Keratinocyte (primary cell): ENCODE results near the gene CELF2. TPM values are rescaled to one million over a fixed set of nuclear protein-coding genes. Genes with fewer than 3 reads are reported as not detected.

ENCODE experiments used
- DNase-seq: peaks from one replicate; pipeline ENCODE4 v3.0.0-alpha.2; 2011; ENCODE audit warnings: low read depth, missing footprints, low spot score
- FAIRE-seq: peaks from 2 replicates; lab custom pipeline; 2011; peaks lifted over from hg19 to GRCh38; lab: Jason Lieb, UNC
- H2AFZ ChIP-seq: 2 replicates; pipeline ENCODE4 v1.6.0; 2012; ENCODE audit warnings: low read length, control low read depth, inconsistent platforms; ENCODE audit not compliant: control insufficient read depth
- H3K27ac ChIP-seq: 2 replicates; pipeline ENCODE4 v1.5.1; 2011; ENCODE audit warnings: low read length; ENCODE audit not compliant: control insufficient read depth, insufficient read depth
- H3K27me3 ChIP-seq: 3 replicates; pipeline ENCODE4 v1.6.0; 2011; ENCODE audit warnings: low read length; ENCODE audit not compliant: control insufficient read depth, insufficient read depth; ENCODE audit errors: extremely low read depth
- H3K36me3 ChIP-seq, 2 experiments: 2 replicates in 1 of 2; 3 replicates in 1 of 2; pipeline ENCODE4 v1.5.1; 2011; ENCODE audit warnings: low read length in 2 of 2, mild to moderate bottlenecking in 1 of 2; ENCODE audit not compliant: control insufficient read depth in 2 of 2, insufficient read depth in 2 of 2; ENCODE audit errors: extremely low read depth in 1 of 2
- H3K4me1 ChIP-seq: 3 replicates; pipeline ENCODE4 v1.5.1; 2011; ENCODE audit warnings: low read length; ENCODE audit not compliant: control insufficient read depth, insufficient read depth; ENCODE audit errors: extremely low read depth
- H3K4me2 ChIP-seq: 3 replicates; pipeline ENCODE4 v1.6.0; 2011; ENCODE audit warnings: low read depth, low read length; ENCODE audit not compliant: control insufficient read depth, insufficient read depth; ENCODE audit errors: extremely low read depth
- H3K4me3 ChIP-seq, 3 experiments: fragments of 200-600 bp in 1 of 3; sonication (generic) in 1 of 3; 2 replicates in 2 of 3; 3 replicates in 1 of 3; pipeline ENCODE4 v1.5.1; 2011 to 2016; ENCODE audit warnings: low read length in 3 of 3, mild to moderate bottlenecking in 3 of 3, control low read depth in 2 of 3, inconsistent platforms in 1 of 3, low read depth in 1 of 3, mixed read lengths in 1 of 3, mixed run types in 1 of 3, moderate library complexity in 1 of 3; ENCODE audit not compliant: control insufficient read depth in 2 of 3, insufficient read depth in 2 of 3; ENCODE audit errors: extremely low read depth in 1 of 3
- H3K79me2 ChIP-seq: 2 replicates; pipeline ENCODE4 v1.6.0; 2012; ENCODE audit warnings: low read length; ENCODE audit not compliant: control insufficient read depth, insufficient read depth
- H3K9ac ChIP-seq: 3 replicates; pipeline ENCODE4 v1.6.0; 2011; ENCODE audit warnings: low read length; ENCODE audit not compliant: control insufficient read depth, insufficient read depth; ENCODE audit errors: extremely low read depth
- H3K9me1 ChIP-seq: 3 replicates; pipeline ENCODE4 v1.6.0; 2011; ENCODE audit warnings: low read length; ENCODE audit not compliant: control insufficient read depth, insufficient read depth; ENCODE audit errors: extremely low read depth
- H3K9me3 ChIP-seq: 2 replicates; pipeline ENCODE4 v1.5.1; 2012; ENCODE audit warnings: low read depth, low read length; ENCODE audit not compliant: control insufficient read depth
- H4K20me1 ChIP-seq: 3 replicates; pipeline ENCODE4 v1.6.0; 2011; ENCODE audit warnings: low read length; ENCODE audit not compliant: control insufficient read depth, insufficient read depth; ENCODE audit errors: extremely low read depth
- CTCF ChIP-seq, 3 experiments: IDR thresholded peaks in 1 of 3; conservative IDR thresholded peaks in 1 of 3; optimal IDR thresholded peaks in 1 of 3; 2 replicates in 2 of 3; 3 replicates in 1 of 3; pipeline versions ENCODE3 to v1.5.1; 2011; ENCODE audit warnings: low read length in 3 of 3, mild to moderate bottlenecking in 3 of 3, moderate library complexity in 2 of 3, control low read depth in 1 of 3, inconsistent platforms in 1 of 3; ENCODE audit not compliant: insufficient read depth in 2 of 3; ENCODE audit errors: extremely low read depth in 1 of 3
- EZH2 ChIP-seq: IDR thresholded peaks from one replicate; pipeline ENCODE4 v1.6.1; 2012; ENCODE audit warnings: inconsistent platforms, mild to moderate bottlenecking, low read length, moderate library complexity
- dilution Hi-C: fragments of 300-500 bp; cut with MboI; formaldehyde crosslinking; loops from one replicate; pipeline ENCODE4 v1.7.0; 2020; ENCODE audit warnings: low sequenced_read_pairs; ENCODE audit not compliant: extremely low pct_ligation_motif_present
- polyA plus RNA-seq, 5 experiments: library from polyadenylated mRNA; depleted of rRNA in 3 of 5; stranded (reverse) in 3 of 5; stranded (forward) in 1 of 5; unstranded in 1 of 5; fragments of >200 nt; gene quantifications; 1 replicate in 1 of 5; 2 replicates in 3 of 5; 3 replicates in 1 of 5; pipeline versions ENCODE4 v1.2.1 to v1.2.3, GENCODE V29; 2011 to 2012; ENCODE audit warnings: missing spikeins in 2 of 5, low read depth in 1 of 5, low replicate concordance in 1 of 5

The CELF2 gene
- polyA plus RNA-seq, 1 donor (not counting 4 experiments of a cell fraction or from before 2014, with no cell fraction given), result 9.8 TPM

- FAIRE-seq (no peak), DNase-seq (no peak)
- Histone ChIP-seq H3K4me2 (no peak overlapping the region), H3K4me3 (no peak overlapping the region), H2AFZ (no peak overlapping the region), H3K9ac (no peak overlapping the region), H3K9me3 (no peaks in the 10 kb centered on the region), H3K36me3 (no peaks in the 10 kb centered on the region), H4K20me1 (no peaks in the 10 kb centered on the region), H3K27me3 (no peaks in the 10 kb centered on the region), H3K27ac (no peak overlapping the region), H3K4me1 (no peaks in the 10 kb centered on the region), H3K9me1 (no peaks in the 10 kb centered on the region), H3K79me2 (no peaks in the 10 kb centered on the region)
- dilution Hi-C loops, result no loop called here
- TF ChIP-seq CTCF (optimal IDR thresholded peaks at IDR 0.05 in 1 of 3, IDR thresholded peaks at IDR 0.05 in 1 of 3, conservative IDR thresholded peaks at IDR 0.05 in 1 of 3; ENCODE audit: extremely low read depth in 1 of 3, insufficient read depth in 2 of 3, low read length in 3 of 3), result no peak
These were observed 237.5 kb downstream of the CELF2 start for GRCh38 chr10:11255156-11255555.

GRCh38 chr10:11255796-11256444, 238.2 kb downstream of the CELF2 start:
- H3K9me1 ChIP-seq, result no peaks in the 10 kb centered on the region
- H3K9ac ChIP-seq, result no peak overlapping the region
- no peak overlapping the region for H3K27ac ChIP-seq
- H3K4me1 ChIP-seq, result no peaks in the 10 kb centered on the region
- DNase-seq, result no peak
- TF ChIP-seq CTCF (optimal IDR thresholded peaks at IDR 0.05 in 1 of 3, IDR thresholded peaks at IDR 0.05 in 1 of 3, conservative IDR thresholded peaks at IDR 0.05 in 1 of 3; ENCODE audit: extremely low read depth in 1 of 3, insufficient read depth in 2 of 3, low read length in 3 of 3) (no peak), EZH2 (no peak)
- no peak overlapping the region for H2AFZ ChIP-seq
- H3K79me2 ChIP-seq, result no peaks in the 10 kb centered on the region
- H4K20me1 ChIP-seq, result no peaks in the 10 kb centered on the region
- no peaks in the 10 kb centered on the region for H3K9me3 ChIP-seq
- dilution Hi-C loops, result no loop called here
- no peaks in the 10 kb centered on the region for H3K36me3 ChIP-seq
- no peaks in the 10 kb centered on the region for H3K27me3 ChIP-seq
- H3K4me2 ChIP-seq, result no peak overlapping the region
- H3K4me3 ChIP-seq, result no peak overlapping the region
- FAIRE-seq, result no peak
